ENCODE data around the gene CRABP1.

- TF ChIP-seq CTCF (IDR thresholded peaks at IDR 0.05) (no peak), EP300 (IDR thresholded peaks at IDR 0.05) (no peak), POLR2AphosphoS5 (IDR thresholded peaks at IDR 0.05) (no peak), POLR2A (IDR thresholded peaks at IDR 0.05; ENCODE audit: low read depth) (no peak)
These were observed 49.6 kb downstream of the CRABP1 start for GRCh38 chr15:78389738-78390137.
